Measurements from ENCODE around the gene GSK3A.

GSK3A gene

DNA sequence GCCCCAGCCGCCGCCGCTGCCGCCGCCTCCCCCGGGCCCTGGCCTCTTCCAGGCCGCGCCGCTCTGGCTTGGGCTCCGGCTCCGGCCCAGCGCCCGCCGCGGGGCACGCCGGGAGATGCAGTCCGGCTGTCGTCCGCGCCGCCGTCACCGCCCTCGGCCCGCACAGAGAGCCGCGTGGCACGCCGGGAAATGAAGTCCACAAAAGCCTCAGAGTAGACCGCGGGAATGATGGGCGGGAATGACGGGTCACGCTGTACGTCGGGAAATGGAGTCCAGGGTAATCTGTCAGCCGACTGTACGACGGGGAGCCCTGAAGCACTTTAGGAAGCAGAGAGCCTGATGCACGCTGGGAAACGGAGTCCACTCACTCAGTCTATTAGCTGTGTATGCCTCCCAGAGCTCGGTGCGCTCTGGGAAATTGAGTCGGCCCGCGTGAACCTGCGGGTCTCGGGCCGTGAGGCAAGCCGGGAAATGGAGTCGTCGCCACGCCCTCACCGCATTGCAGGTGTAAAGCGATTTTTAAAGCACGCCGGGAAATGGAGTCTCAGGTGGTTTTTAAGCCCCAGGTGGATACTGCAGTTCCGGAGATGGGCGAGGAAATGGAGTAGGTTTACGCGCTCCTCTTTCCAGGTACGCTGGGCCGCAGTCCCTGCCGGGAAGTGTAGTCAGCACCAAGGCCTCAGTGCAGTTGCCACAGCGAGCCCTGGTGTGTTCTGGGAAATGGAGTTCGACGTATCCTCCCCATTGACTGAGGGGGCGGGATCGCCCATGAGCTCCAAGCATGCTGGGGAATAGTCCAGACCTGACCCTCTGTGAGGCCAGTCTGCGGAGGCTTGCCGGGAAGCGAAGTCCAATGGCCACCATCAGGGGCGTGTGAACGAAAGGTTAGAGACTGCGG is at the start of gene GSK3A:
Gene GSK3A, minus strand, starts transcription at position 91 of the 898 bp plus-strand sequence. CDS start 137 bp downstream, outside the sequence.
- peak; percentile 99 for DNase-seq

- DNase-seq, result no peak
These were observed 49.0 kb upstream of the GSK3A start for GRCh38 chr19:42291435-42291810.

DNA sequence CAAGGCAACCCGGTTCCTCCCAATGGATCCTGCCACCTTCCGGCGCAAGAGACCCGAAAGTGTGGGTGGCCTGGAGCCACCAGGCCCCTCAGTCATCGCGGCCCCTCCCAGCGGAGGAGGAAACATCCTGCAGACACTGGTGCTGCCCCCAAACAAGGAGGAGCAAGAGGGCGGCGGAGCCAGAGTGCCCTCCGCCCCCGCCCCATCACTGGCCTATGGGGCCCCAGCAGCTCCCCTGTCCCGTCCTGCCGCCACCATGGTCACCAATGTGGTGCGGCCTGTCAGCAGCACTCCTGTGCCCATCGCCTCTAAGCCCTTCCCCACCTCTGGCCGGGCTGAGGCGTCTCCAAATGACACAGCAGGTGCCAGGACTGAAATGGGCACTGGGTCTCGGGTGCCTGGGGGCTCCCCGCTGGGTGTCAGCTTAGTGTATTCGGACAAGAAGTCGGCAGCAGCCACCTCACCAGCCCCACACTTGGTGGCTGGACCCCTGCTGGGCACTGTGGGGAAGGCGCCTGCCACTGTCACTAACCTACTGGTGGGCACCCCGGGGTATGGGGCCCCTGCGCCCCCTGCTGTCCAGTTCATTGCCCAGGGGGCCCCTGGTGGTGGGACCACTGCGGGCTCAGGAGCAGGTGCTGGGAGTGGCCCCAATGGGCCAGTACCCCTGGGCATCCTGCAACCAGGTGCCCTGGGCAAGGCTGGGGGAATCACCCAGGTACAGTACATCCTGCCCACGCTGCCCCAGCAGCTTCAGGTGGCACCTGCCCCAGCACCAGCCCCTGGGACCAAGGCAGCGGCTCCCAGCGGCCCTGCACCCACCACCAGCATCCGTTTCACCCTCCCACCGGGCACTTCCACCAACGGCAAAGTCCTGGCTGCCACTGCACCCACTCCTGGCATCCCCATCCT is 48.4 kb upstream of the GSK3A start:
- DNase-seq, result no peak

- DNase-seq, result no peak
These were observed 47.7 kb upstream of the GSK3A start for GRCh38 chr19:42290136-42290522.

DNA sequence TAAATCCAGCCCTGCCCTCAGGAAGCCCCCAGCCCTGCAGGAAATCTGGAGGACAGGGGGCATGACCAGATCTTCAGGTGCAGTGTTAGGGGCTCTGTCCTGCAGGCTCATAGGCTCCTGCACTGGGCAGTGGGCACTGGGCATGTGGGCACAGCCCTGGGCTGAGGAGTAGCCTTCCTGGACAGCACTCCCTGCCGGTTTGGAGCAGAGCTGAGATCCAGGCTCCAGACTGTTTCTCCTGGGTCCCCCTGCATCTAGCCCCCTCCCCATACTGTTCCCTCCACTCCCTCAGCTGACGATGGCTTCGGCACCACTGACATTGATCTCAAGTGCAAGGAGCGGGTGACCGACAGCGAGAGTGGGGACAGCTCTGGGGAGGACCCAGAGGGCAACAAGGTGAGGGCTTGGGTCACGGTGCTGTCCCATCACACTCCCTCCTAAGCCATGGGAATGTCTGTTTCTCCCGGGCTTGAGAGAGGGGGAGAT is 47.2 kb upstream of the GSK3A start:
- no peak for DNase-seq

GRCh38 chr19:42288881-42289555 is 46.6 kb upstream of the GSK3A start:
- DNase-seq, result no peak

- no peak for DNase-seq
These were observed 46.0 kb upstream of the GSK3A start for GRCh38 chr19:42288387-42288786.

- no peak for DNase-seq
These were observed 45.4 kb upstream of the GSK3A start for GRCh38 chr19:42287827-42288107.

- DNase-seq, result no peak
These were observed 44.8 kb upstream of the GSK3A start for GRCh38 chr19:42287017-42287826.

GRCh38 chr19:42286349-42287016 is 44.1 kb upstream of the GSK3A start:
- no peak for DNase-seq

GRCh38 chr19:42285988-42286348 is 43.6 kb upstream of the GSK3A start:
- DNase-seq, result no peak

DNA sequence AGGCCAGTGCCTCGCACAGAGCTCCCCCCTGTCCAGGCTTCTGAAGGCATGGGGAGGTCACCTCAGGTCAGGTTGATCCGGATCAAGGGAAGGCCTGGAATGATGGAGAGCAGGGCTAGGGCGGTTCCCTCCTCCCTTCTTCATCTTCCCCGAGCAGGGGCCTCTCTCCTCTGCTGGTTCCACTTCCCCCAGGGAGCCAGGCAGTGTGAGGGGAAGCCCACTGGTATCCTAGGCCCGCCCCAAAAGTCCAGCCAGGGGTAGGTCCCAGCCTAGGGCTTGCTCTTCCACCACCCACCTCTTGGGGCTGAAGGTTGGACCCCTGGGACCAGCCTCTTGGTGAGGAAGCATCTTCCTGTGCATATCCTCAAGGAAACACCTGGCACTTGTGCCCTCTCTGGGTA is 43.1 kb upstream of the GSK3A start:
- DNase-seq, result no peak

DNA sequence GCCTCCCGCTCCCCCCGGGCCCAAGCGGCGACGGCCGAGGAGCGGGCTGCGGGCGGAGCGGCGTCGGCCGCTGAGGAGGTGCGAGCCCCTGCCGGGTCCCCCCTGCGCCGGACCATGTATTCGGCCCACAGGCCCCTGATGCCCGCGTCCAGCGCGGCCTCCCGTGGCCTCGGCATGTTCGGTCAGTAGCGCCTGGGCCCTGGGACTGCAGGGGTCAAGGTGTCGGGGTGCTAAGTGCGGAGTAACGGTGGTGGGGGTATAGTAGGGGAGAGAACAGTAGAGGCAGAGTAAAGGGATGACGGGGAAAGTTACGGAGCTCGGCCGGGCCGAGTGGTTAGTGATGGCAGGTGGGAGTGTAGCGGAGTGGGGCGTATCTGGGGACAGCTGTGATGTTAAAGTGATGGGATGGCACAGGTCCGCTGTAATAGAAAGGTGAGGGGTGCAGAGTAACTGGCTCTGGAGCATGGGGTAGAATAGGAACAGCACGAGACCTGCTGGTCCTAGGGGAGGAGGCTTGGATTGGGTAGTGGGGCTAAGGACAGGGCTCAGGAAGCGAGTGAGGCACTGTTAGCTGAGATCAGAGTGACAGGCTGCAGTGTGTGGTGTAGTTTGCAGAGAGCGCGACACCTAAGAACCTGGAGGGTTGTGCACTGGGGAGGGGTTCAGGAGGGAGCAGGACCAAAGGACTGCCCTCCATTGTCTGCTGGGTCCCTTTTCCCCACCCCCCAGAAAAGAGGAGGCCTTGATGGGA is 42.4 kb upstream of the GSK3A start:
- DNase-seq, result no peak

DNA sequence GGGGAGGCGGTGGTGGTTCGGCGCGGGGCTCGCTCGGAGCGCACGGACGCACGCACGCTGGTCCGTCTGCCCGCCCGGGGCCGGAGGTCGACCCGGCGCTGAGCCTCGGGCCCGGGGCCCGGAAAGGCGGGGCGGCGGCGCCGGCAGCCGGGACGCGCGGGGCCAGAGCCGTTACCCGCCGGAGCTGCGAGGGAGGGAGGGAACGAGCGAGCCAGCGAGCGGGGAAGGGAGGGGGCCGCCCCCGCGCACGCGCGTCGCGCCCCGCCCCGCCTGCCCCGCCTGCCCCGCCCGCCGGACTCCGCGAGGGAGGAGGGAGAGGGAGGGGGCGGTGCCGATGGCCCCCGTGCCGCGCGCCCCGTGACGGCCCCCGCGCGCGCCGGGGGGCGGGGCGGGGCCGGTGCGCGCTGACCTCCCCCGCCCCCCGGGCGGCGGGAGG is 41.7 kb upstream of the GSK3A start:
- no peak for DNase-seq

- peak; percentile 47 for DNase-seq
These were observed 41.0 kb upstream of the GSK3A start for GRCh38 chr19:42283188-42284065.

DNA sequence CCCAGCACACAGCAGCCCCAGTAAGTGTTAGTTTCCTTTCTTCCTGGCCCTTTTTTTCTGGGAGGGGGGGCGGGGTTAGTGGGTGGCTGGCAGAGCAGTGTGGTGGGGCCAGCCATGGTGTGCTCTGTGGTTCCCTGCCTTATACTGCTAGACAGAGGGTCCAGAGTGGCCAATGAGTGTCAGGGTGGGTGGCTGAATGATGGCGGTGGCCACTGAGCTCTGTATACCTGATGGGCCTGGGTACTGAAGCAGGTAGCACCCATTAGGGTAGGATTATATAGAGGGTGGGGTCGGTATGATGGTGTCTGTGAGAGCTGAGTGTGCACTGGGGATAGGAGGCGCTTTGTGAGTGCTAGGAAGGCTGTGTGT is 40.4 kb upstream of the GSK3A start:
- no peak for DNase-seq

DNA sequence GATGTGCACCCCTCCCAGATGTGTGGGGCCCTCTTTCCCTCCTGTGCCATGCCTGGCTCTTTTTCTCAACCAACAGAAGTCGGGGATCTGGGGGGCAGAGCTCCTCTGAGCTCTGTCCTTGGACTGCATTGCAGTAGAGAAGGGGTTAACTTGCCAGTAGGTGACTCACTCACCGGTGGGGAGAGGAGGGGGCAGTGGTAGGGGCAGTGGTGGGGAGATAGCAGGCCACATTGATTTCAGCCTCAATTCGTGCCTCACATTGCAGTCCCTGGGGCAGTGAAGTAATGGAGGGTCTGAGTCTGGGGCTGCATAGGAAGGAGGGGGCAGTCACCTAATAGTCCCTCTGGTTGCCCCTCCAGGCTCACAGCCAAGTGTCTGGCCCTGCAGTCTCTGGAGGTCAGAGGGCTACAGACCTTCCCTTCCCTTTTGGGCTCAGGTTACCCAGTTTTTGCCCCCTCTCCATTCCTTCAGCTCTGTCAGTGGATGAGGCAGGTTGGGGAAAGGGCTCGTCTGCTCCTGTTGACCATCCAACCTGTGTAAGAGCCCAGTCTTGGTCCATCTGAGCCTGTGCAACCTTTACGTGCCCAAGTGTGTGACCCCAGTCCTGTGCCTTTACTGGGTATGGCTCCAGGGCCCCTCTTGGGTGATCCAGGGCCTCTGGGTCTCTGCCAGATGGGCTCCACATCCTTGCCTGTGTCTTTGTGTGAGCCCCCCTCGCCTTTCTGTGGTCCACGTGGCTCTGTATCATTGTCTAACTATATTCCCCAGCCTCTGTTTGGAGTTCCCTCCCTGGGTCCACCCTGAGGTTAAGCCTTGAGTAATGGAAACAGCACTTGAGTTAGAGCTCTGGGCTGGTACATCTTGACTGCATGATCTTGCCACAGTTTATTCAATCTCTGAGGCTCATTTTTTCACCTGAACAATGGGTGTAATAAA is 39.7 kb upstream of the GSK3A start:
- no peak for DNase-seq

DNA sequence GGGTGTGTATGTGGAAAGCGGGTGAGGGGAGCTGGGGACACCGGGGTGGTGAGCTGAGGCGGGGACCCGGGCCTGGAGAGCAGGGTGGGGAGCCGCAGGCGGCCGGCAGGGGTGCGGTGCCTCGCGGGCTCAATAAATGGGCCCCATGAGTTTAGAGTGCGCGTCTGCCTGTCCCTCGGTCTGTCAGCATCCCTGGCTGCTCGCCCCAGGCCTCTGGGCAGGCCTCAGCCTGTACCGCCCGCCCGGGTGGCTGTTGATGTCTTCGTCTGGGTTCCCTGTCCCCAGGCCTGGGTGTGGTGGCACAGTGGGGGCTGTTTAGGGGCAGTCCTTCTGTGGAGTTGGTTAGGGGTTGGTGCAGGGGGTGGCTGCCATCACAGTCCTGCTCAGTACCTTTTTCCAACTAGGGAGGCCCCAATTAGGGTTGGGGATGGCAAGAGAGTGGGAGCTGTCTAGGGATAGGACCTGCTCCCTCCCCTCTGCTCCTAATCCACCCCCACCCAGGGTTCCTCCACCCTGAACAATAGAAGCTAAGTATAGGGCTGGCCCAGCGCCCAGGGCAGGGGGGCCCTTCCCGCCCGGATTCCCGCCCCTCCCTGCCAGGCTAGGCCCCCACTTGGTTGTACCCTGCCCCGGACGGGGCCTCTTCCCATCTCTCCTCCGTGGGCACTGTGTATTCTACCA is 38.9 kb upstream of the GSK3A start:
- DNase-seq, result no peak

DNA sequence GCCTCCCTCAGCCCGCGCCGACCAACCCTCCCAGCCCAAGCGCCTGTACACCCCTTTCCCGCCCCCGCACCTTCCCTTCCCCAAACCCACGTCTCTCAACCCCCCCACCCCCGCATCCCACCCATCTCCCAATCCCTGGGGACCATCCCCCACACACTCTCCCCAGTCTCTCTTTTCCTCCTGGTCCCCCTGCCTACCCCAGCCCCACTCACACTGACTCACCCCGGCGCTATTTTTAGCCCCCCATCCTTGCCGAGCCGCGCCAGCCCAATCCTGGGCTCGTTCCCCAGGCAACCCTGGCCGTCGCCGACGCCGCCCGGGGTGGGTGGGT is 38.4 kb upstream of the GSK3A start:
- DNase-seq, result no peak

All from NCI-H1417 treated with DMSO at 0.1 percent for 48 hours (cell line).